ENCODE measurements around the gene PCDH15. TPM values are rescaled to one million over a fixed set of nuclear protein-coding genes. Genes with fewer than 3 reads are reported as not detected.

Gene PCDH15
- total RNA-seq, 1 donor from 2014 or later, result 0.64 TPM

GRCh38 chr10:53990799-53991238, 810.2 kb downstream of the PCDH15 start:
- H3K9me3 Mint-ChIP-seq (ENCODE audit: unreplicated experiment), result no peaks in the 10 kb centered on the region
- H3K4me3 Mint-ChIP-seq (ENCODE audit: unreplicated experiment), result no peak overlapping the region
- no peak for DNase-seq
- no peak for TF ChIP-seq CTCF (IDR thresholded peaks at IDR 0.05; ENCODE audit: partially characterized antibody, unreplicated experiment)
- H3K36me3 Mint-ChIP-seq (ENCODE audit: unreplicated experiment), result no peaks in the 10 kb centered on the region
- H3K4me1 Mint-ChIP-seq (ENCODE audit: low read depth, unreplicated experiment), result no peaks in the 10 kb centered on the region
- no peaks in the 10 kb centered on the region for H3K27me3 Mint-ChIP-seq (ENCODE audit: unreplicated experiment)
- no peak overlapping the region for H3K27ac Mint-ChIP-seq (ENCODE audit: unreplicated experiment)

- DNase-seq, result no peak
- Mint-ChIP-seq H3K36me3 (ENCODE audit: unreplicated experiment) (no peaks in the 10 kb centered on the region), H3K27me3 (ENCODE audit: unreplicated experiment) (no peaks in the 10 kb centered on the region), H3K4me1 (ENCODE audit: low read depth, unreplicated experiment) (no peaks in the 10 kb centered on the region), H3K27ac (ENCODE audit: unreplicated experiment) (no peak overlapping the region), H3K4me3 (ENCODE audit: unreplicated experiment) (no peak overlapping the region), H3K9me3 (ENCODE audit: unreplicated experiment) (no peaks in the 10 kb centered on the region)
- no peak for TF ChIP-seq CTCF (IDR thresholded peaks at IDR 0.05; ENCODE audit: partially characterized antibody, unreplicated experiment)
Observed at GRCh38 chr10:53983431-53983830, 817.6 kb downstream of the PCDH15 start.

- DNase-seq, result no peak
- H3K4me1 Mint-ChIP-seq (ENCODE audit: low read depth, unreplicated experiment), result no peaks in the 10 kb centered on the region
- no peaks in the 10 kb centered on the region for H3K27me3 Mint-ChIP-seq (ENCODE audit: unreplicated experiment)
- no peaks in the 10 kb centered on the region for H3K9me3 Mint-ChIP-seq (ENCODE audit: unreplicated experiment)
- H3K27ac Mint-ChIP-seq (ENCODE audit: unreplicated experiment), result no peak overlapping the region
- no peak for TF ChIP-seq CTCF (IDR thresholded peaks at IDR 0.05; ENCODE audit: partially characterized antibody, unreplicated experiment)
- no peaks in the 10 kb centered on the region for H3K36me3 Mint-ChIP-seq (ENCODE audit: unreplicated experiment)
- no peak overlapping the region for H3K4me3 Mint-ChIP-seq (ENCODE audit: unreplicated experiment)
Observed at GRCh38 chr10:53980210-53980609, 820.8 kb downstream of the PCDH15 start.

- Mint-ChIP-seq H3K4me1 (ENCODE audit: low read depth, unreplicated experiment) (no peaks in the 10 kb centered on the region), H3K9me3 (ENCODE audit: unreplicated experiment) (no peaks in the 10 kb centered on the region), H3K36me3 (ENCODE audit: unreplicated experiment) (no peaks in the 10 kb centered on the region), H3K4me3 (ENCODE audit: unreplicated experiment) (no peak overlapping the region), H3K27me3 (ENCODE audit: unreplicated experiment) (no peaks in the 10 kb centered on the region), H3K27ac (ENCODE audit: unreplicated experiment) (no peak overlapping the region)
- DNase-seq, result no peak
- TF ChIP-seq CTCF (IDR thresholded peaks at IDR 0.05; ENCODE audit: partially characterized antibody, unreplicated experiment), result no peak
Observed at GRCh38 chr10:53978301-53978700, 822.7 kb downstream of the PCDH15 start.

GRCh38 chr10:53977267-53977666, 823.8 kb downstream of the PCDH15 start:
- Mint-ChIP-seq H3K4me3 (ENCODE audit: unreplicated experiment) (no peak overlapping the region), H3K36me3 (ENCODE audit: unreplicated experiment) (no peaks in the 10 kb centered on the region), H3K27me3 (ENCODE audit: unreplicated experiment) (no peaks in the 10 kb centered on the region), H3K27ac (ENCODE audit: unreplicated experiment) (no peak overlapping the region), H3K4me1 (ENCODE audit: low read depth, unreplicated experiment) (no peaks in the 10 kb centered on the region), H3K9me3 (ENCODE audit: unreplicated experiment) (no peaks in the 10 kb centered on the region)
- no peak for DNase-seq
- TF ChIP-seq CTCF (IDR thresholded peaks at IDR 0.05; ENCODE audit: partially characterized antibody, unreplicated experiment), result no peak
